Karpas-422 (cell line): Measurements from ENCODE around the gene HSH2D. TPM values are rescaled to one million over a fixed set of nuclear protein-coding genes. Genes with fewer than 3 reads are reported as not detected.

Experiments
- DNase-seq: peaks from one replicate; pipeline ENCODE4 v3.0.0-alpha.2; 2015
- H2AFZ ChIP-seq: fragments of 200-600 bp; sonication (generic); 2 replicates; pipeline ENCODE4 v1.6.1; 2014; ENCODE audit warnings: antibody characterized with exemption, low read length, mixed read lengths
- H3K27ac ChIP-seq: fragments of 200-600 bp; sonication (generic); 2 replicates; pipeline ENCODE4 v1.5.1; 2014; ENCODE audit warnings: mild to moderate bottlenecking, low read length, moderate library complexity
- H3K27me3 ChIP-seq: fragments of 200-600 bp; sonication (generic); 2 replicates; pipeline ENCODE4 v1.6.1; 2014; ENCODE audit warnings: low read length, mixed read lengths
- H3K36me3 ChIP-seq: fragments of 200-600 bp; sonication (generic); 2 replicates; pipeline ENCODE4 v1.6.1; 2014; ENCODE audit warnings: low read length, mixed read lengths; ENCODE audit not compliant: insufficient read depth
- H3K4me1 ChIP-seq: fragments of 200-600 bp; sonication (generic); 2 replicates; pipeline ENCODE4 v1.6.1; 2014; ENCODE audit warnings: mild to moderate bottlenecking, low read length, mixed read lengths
- H3K4me2 ChIP-seq: fragments of 200-600 bp; sonication (generic); 2 replicates; pipeline ENCODE4 v1.6.1; 2014; ENCODE audit warnings: low read length, low read depth, mild to moderate bottlenecking; ENCODE audit not compliant: poor library complexity, severe bottlenecking
- H3K4me3 ChIP-seq: fragments of 200-600 bp; sonication (generic); 2 replicates; pipeline ENCODE4 v1.5.1; 2014; ENCODE audit warnings: mild to moderate bottlenecking, antibody characterized with exemption, low read length, mixed read lengths
- H3K79me2 ChIP-seq: fragments of 200-600 bp; sonication (generic); 2 replicates; pipeline ENCODE4 v1.6.1; 2014; ENCODE audit warnings: mild to moderate bottlenecking, low read length, mixed read lengths
- H3K9ac ChIP-seq: fragments of 200-600 bp; sonication (generic); 2 replicates; pipeline ENCODE4 v1.6.0; 2014; ENCODE audit warnings: low read length
- H3K9me2 ChIP-seq: fragments of 200-600 bp; sonication (generic), shearing (Covaris generic); replicated peaks from 2 replicates; pipeline ENCODE4 v1.6.0; 2014; ENCODE audit warnings: mild to moderate bottlenecking, low read length, moderate library complexity; ENCODE audit not compliant: insufficient read depth
- H3K9me3 ChIP-seq: fragments of 300-700, 200-600 bp; sonication (generic); 2 replicates; pipeline ENCODE4 v1.6.1; 2014; ENCODE audit warnings: low read length, mixed read lengths
- H4K20me1 ChIP-seq: fragments of 200-600 bp; sonication (generic); 2 replicates; pipeline ENCODE4 v1.6.1; 2014; ENCODE audit warnings: mild to moderate bottlenecking, antibody characterized with exemption, low read length, low read depth; ENCODE audit not compliant: insufficient read depth
- total RNA-seq: library from RNA; depleted of rRNA; stranded (reverse); fragments of >200 nt; shearing (Covaris generic); gene quantifications from 2 replicates; pipeline ENCODE4 v1.2.3, GENCODE V29; 2014; ENCODE audit warnings: low replicate concordance

The HSH2D gene
- total RNA-seq, 1 experiment from 2014 or later: 22.7 TPM

DNA sequence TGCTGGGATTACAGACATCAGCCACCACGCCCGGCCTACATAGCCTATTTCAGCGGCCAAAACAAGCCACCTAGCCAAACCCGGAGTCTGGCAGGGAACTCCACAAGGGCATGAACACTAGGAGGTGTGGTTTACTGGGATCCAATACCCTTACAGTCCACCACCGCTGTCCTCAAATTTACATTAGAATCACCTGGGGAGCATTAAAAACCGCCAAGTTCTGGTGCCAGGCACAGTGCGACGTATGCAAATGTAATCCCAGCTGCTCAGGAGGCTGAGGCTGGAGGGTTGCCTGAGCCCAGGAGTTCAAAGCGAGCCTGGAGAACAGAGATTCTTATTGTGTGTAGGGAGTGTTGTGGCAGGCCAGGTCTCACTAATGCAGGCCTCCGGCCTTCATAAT, 50.0 kb downstream of the HSH2D start:
- no peak overlapping the region for H3K9ac ChIP-seq
- H2AFZ ChIP-seq: no peak overlapping the region

DNA sequence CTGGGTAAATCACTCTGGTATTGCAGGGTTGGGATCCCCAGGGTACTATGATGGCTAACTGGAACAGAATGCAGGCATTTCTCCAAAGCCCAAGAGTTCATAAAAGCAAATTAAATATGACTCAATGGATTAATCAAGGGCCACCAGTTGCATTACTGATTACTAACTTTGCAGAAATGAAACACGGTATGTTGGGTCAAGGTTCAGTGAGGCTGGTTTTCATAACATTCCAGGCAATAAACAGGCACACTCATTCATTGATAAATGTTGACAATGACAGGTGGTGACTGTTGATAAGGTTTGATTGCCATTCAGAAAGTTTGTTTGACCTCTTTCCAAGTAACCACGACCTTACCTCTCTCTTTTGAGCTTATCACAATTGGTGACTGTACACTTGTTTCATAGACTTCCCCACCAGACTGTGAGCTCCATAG, 53.7 kb downstream of the HSH2D start:
- no peaks in the 10 kb centered on the region for H3K9me2 ChIP-seq
- H3K27me3 ChIP-seq: no peaks in the 10 kb centered on the region
- peak overlapping the region; percentile 85 for H3K4me2 ChIP-seq
- no peaks in the 10 kb centered on the region for H3K9me3 ChIP-seq
- peak overlapping the region; percentile 72 for H3K27ac ChIP-seq
- H3K4me3 ChIP-seq: peak overlapping the region; percentile 97
- peaks cover 35% of the 10 kb centered on the region for H3K79me2 ChIP-seq
- H3K4me1 ChIP-seq: peaks cover 27% of the 10 kb centered on the region
- no peaks in the 10 kb centered on the region; the same call in 1 of the 2 replicates for H4K20me1 ChIP-seq
- H2AFZ ChIP-seq: no peak overlapping the region
- H3K36me3 ChIP-seq: no peaks in the 10 kb centered on the region
- DNase-seq: peak; percentile 52
- H3K9ac ChIP-seq: peak overlapping the region; percentile 93

More for the DNA sequence above, 50.0 kb downstream of the HSH2D start:
- Histone ChIP-seq H3K9me2 (no peaks in the 10 kb centered on the region), H3K79me2 (peaks cover 7% of the 10 kb centered on the region), H3K4me3 (no peak overlapping the region), H3K36me3 (peaks cover 5% of the 10 kb centered on the region), H3K4me1 (peaks cover 18% of the 10 kb centered on the region), H4K20me1 (no peaks in the 10 kb centered on the region), H3K27ac (no peak overlapping the region), H3K9me3 (no peaks in the 10 kb centered on the region), H3K4me2 (no peak overlapping the region), H3K27me3 (no peaks in the 10 kb centered on the region)
- peak; percentile 61 for DNase-seq

DNA sequence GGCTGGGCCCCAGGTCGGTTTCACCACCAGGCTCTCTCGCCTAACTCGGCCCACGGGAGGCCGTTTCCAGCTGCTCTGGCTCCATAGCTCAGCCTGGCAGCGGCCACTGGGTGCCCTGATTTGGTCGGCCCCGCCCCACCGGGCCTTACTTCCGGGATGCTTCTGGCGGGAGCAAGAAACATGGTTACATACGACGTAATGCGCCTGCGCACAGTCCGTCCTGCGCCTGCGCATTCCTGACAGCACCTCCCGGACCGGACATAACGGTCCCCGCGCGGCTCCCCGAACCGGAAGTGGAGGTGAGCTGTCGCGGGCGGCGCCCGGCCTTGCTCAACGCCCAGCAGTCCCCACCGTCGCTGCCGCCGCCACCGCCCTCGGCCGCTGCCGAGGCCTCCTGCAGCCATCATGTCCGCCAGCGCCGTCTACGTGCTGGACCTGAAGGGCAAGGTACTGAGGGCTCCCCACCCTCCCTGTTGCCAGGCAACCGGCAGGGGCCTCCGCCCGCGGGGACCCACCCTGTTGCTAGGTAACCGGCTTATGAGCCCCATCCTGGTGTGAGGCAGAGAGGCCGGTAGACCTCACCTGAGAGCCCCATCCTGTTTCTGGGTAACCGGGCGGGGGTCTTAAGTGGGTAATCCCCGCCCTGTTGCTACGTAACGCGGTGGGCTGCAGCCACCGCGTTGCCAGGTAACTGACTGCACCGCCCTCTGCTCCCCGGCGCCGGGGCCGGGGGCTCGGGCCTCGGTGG, 54.3 kb downstream of the HSH2D start, which contains the start of gene AP1M1:
AP1M1 (plus strand) TSS at position 290 of the 748 bp plus-strand sequence; CDS start at position 406, 116 bp downstream.
- Histone ChIP-seq H3K36me3 (0 out of 2 replicates have a peak, but pooled peaks cover 3% of the 10 kb centered on the region), H3K27ac (peak within 1 kb of the TSS; percentile 72), H4K20me1 (no peaks in the 10 kb centered on the region; the same call in 1 of the 2 replicates), H3K27me3 (no peaks in the 10 kb centered on the region), H3K9ac (peak within 1 kb of the TSS; percentile 93), H3K4me3 (peak within 1 kb of the TSS; percentile 97), H3K9me3 (no peaks in the 10 kb centered on the region), H2AFZ (peak within 1 kb of the TSS; percentile 78; the same call in 1 of the 2 replicates), H3K4me2 (peak within 1 kb of the TSS; percentile 85), H3K79me2 (peaks cover 41% of the 10 kb centered on the region), H3K9me2 (no peaks in the 10 kb centered on the region), H3K4me1 (peaks cover 27% of the 10 kb centered on the region)
- peak; percentile 99 for DNase-seq

DNA sequence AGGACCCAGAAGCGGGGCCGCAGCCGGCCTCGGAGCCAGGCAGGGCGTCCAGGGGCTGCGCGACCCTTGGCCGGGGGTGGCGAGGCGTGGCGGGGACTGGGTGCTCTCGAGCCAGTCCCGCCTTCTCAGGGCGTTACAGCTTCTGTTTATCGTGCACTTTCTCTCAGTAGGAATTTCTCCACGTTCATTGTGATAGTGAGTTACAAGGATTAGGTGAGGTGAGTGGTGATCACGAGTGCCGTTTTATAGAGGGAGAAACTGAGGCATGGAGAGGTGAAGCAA, 54.8 kb downstream of the HSH2D start:
- H3K36me3 ChIP-seq: 0 out of 2 replicates have a peak, but pooled peaks cover 3% of the 10 kb centered on the region
- H3K4me1 ChIP-seq: peaks cover 26% of the 10 kb centered on the region
- H3K9me2 ChIP-seq: no peaks in the 10 kb centered on the region
- H3K4me2 ChIP-seq: peak overlapping the region; percentile 85
- peak overlapping the region; percentile 93 for H3K9ac ChIP-seq
- H3K9me3 ChIP-seq: no peaks in the 10 kb centered on the region
- no peak for DNase-seq
- peak overlapping the region; percentile 78; the same call in 1 of the 2 replicates for H2AFZ ChIP-seq
- peak overlapping the region; percentile 97 for H3K4me3 ChIP-seq
- H3K27ac ChIP-seq: 0 out of 2 replicates have a peak overlapping the region, but pooled peaks have one; percentile 18
- H3K27me3 ChIP-seq: no peaks in the 10 kb centered on the region
- H3K79me2 ChIP-seq: peaks cover 44% of the 10 kb centered on the region
- peaks cover 3% of the 10 kb centered on the region; the same call in 1 of the 2 replicates for H4K20me1 ChIP-seq

DNA sequence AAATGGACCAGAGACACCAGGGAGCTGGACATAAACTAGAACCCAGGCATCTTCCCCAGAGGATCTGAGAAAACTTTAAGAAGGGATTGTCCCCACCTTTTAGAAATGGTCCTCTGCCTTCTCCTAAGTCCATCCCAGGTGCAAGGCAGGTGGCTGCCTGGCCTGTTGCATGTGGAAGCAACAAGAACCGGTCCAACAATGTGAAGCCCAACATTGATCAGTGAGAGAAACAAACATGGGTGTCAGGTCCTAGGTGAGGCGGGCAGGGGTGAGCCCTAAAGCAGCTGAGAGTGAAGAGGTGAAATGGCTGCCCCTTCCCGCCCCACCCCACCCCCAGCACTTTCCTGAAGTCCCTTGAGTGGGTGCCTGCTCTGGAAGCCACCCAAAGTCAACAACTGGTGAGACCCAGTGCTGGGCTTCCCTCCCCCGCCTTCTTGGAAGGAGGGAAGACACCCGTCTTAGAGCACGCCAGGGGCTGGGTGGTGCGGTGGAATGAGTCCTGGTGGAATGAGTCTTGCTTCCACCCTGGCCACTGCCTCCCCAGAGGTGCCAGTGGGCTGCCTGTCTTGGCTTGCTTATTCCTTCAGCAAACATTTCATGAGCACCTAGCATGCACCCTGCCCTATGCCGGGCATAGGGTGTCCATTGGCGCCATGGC, 55.9 kb downstream of the HSH2D start:
- peak overlapping the region; percentile 97; the same call in 1 of the 2 replicates for H3K4me3 ChIP-seq

DNA sequence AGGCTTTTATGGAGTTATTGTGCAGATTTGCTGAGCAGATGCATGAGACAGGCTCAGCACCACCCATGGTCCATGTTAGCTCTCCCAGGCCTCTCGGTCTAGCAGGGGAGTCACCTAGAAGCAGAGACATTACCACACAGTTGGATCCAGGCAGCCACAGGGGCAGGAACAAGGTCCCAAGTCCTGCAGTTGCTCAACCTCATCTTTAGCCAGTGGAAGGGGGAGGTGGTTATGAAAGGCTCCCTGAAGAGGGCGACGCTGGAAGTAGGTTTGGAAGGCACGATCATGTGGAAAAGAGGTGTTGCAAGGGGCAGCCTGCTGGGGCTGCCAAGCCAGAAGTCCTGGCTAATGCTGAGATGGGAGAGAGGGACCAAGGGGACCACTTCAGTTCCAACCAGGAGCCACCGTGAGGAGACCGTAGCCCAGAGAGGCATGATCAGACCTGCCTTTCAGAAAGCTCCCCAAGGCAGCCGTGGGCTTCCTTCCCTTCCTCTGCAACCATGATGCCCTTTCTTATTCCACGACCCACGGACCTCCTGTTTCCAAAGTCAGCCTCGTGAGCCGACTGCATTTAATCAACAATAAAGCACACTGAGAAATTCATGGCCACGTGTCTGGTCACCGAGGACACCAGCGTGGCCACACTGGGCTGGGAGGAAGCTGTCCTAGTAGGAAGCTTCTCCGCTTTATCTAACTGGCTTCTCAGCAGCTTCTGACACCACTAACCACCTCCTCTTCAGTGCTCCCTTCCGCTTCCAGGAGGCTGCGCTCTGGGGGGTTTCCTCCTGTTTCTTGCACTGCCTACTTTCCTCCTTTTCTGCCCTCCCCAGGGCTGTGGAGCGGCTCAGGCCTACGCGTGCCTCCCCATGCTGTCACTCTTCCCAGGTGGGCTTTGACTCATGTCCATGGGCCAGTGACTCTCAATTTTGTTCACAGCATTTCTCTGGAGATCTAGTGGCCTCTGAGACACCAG, 56.8 kb downstream of the HSH2D start:
- Histone ChIP-seq H3K79me2 (peaks cover 44% of the 10 kb centered on the region), H3K9me3 (no peaks in the 10 kb centered on the region), H3K4me2 (no peak overlapping the region), H3K4me3 (no peak overlapping the region), H3K4me1 (peaks cover 23% of the 10 kb centered on the region), H3K9ac (no peak overlapping the region), H2AFZ (no peak overlapping the region), H3K36me3 (0 out of 2 replicates have a peak, but pooled peaks cover 3% of the 10 kb centered on the region), H3K9me2 (no peaks in the 10 kb centered on the region), H3K27me3 (no peaks in the 10 kb centered on the region), H3K27ac (no peak overlapping the region), H4K20me1 (peaks cover 3% of the 10 kb centered on the region; the same call in 1 of the 2 replicates)
- no peak for DNase-seq

More for the DNA sequence above, 55.9 kb downstream of the HSH2D start:
- H3K4me1 ChIP-seq: peaks cover 23% of the 10 kb centered on the region
- no peak overlapping the region for H2AFZ ChIP-seq
- no peaks in the 10 kb centered on the region for H3K9me2 ChIP-seq
- peaks cover 44% of the 10 kb centered on the region for H3K79me2 ChIP-seq
- peaks cover 3% of the 10 kb centered on the region; the same call in 1 of the 2 replicates for H4K20me1 ChIP-seq
- H3K27me3 ChIP-seq: no peaks in the 10 kb centered on the region
- H3K9me3 ChIP-seq: no peaks in the 10 kb centered on the region
- H3K9ac ChIP-seq: peak overlapping the region; percentile 93
- H3K36me3 ChIP-seq: 0 out of 2 replicates have a peak, but pooled peaks cover 3% of the 10 kb centered on the region
- DNase-seq: no peak
- H3K4me2 ChIP-seq: peak overlapping the region; percentile 85
- H3K27ac ChIP-seq: no peak overlapping the region

DNA sequence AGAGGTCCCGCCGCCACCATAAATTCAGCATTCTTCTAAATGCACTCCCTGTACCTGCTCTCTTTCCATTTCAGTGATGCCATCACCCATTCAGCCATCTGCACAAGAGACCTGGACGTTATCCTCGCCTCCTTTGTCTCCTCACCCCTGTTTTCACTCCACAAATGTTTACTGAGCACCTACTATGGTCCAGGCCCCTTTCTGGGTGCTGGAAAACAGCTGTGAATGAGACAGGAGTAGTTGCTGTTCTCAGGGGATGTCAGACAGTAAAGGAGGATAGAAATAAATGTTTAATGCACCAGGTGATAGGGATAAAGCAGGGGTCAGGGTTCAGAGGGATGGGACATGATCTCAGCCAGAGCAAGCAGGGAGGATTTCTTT, 57.5 kb downstream of the HSH2D start:
- no peak for DNase-seq
- Histone ChIP-seq H3K4me1 (peaks cover 20% of the 10 kb centered on the region), H3K9ac (no peak overlapping the region), H3K27me3 (no peaks in the 10 kb centered on the region), H3K79me2 (peaks cover 44% of the 10 kb centered on the region), H3K36me3 (0 out of 2 replicates have a peak, but pooled peaks cover 3% of the 10 kb centered on the region), H3K4me2 (no peak overlapping the region), H3K9me3 (no peaks in the 10 kb centered on the region), H3K27ac (no peak overlapping the region), H4K20me1 (peaks cover 3% of the 10 kb centered on the region; the same call in 1 of the 2 replicates), H3K4me3 (no peak overlapping the region), H2AFZ (no peak overlapping the region), H3K9me2 (no peaks in the 10 kb centered on the region)
